ENCODE results near the gene ZDHHC14.
"Not testable (repeated sequence)": the region's sequence is repeated elsewhere in the genome, so short reads cannot be mapped to it uniquely, and the experiment has no call there.

Gene ZDHHC14

GRCh38 chr6:157464653-157465535 is 83.9 kb downstream of the ZDHHC14 start:
- DNase-seq (ENCODE audit: low read depth, low spot score) = no peak

- no peak for DNase-seq (ENCODE audit: low read depth, low spot score)
Measured at GRCh38 chr6:157466342-157466648, 85.3 kb downstream of the ZDHHC14 start.

GRCh38 chr6:157467339-157467738 is 86.3 kb downstream of the ZDHHC14 start:
- DNase-seq (ENCODE audit: low read depth, low spot score) = not testable (repeated sequence)

GRCh38 chr6:157468054-157468453 is 87.1 kb downstream of the ZDHHC14 start:
- DNase-seq (ENCODE audit: low read depth, low spot score) = no peak

DNA sequence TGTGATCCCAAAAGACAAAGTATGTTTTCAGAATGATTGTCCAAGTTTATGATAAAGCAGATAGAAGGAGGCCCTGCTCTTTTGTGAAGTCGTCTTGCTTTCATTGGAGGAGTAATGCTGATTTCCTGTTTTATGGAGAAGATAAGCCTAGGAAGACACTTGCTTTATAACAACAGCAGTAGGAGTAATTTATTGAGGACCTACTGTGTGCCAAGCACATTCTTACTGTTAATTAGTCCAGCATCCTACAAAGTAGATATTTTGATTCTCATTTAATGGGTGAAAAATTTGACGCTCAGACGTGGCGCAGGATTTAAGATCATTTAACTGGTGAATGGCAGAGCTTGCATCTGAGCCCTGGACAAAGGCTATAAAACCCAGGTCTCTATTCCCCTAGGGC is 87.6 kb downstream of the ZDHHC14 start:
- no peak for DNase-seq (ENCODE audit: low read depth, low spot score)

DNA sequence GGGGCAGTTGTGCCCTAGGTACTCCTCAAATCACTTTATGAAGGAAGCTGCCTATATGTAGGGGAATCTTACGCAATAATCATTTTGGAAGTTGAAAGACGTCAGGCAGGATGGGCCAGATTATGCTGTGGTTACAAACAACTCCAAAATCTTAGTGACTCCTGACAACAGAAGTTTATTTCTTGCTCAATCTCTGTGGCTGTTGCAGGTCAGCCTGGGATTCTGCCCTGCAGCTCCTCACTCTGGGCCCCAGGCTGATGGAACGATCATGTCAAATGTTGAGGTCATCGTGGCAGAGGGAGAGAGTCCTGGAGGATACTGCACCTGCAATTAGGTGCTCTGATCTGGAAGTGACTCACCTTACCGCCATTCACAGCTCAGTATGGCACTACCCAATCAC is 88.4 kb downstream of the ZDHHC14 start:
- no peak for DNase-seq (ENCODE audit: low read depth, low spot score)

- no peak for DNase-seq (ENCODE audit: low read depth, low spot score)
Measured at GRCh38 chr6:157471077-157471686, 90.2 kb downstream of the ZDHHC14 start.

GRCh38 chr6:157471895-157472686 is 91.1 kb downstream of the ZDHHC14 start:
- DNase-seq (ENCODE audit: low read depth, low spot score) = no peak

GRCh38 chr6:157476797-157477196 is 95.8 kb downstream of the ZDHHC14 start:
- no peak for DNase-seq (ENCODE audit: low read depth, low spot score)

- no peak for DNase-seq (ENCODE audit: low read depth, low spot score)
Measured at GRCh38 chr6:157478926-157479325, 97.9 kb downstream of the ZDHHC14 start.

- no peak for DNase-seq (ENCODE audit: low read depth, low spot score)
Measured at GRCh38 chr6:157479464-157480303, 98.7 kb downstream of the ZDHHC14 start.

GRCh38 chr6:157481189-157481864 is 100.3 kb downstream of the ZDHHC14 start:
- DNase-seq (ENCODE audit: low read depth, low spot score) = no peak

GRCh38 chr6:157481865-157482249 is 100.9 kb downstream of the ZDHHC14 start:
- DNase-seq (ENCODE audit: low read depth, low spot score) = no peak

- DNase-seq (ENCODE audit: low read depth, low spot score) = no peak
Measured at GRCh38 chr6:157483770-157484169, 102.8 kb downstream of the ZDHHC14 start.

DNA sequence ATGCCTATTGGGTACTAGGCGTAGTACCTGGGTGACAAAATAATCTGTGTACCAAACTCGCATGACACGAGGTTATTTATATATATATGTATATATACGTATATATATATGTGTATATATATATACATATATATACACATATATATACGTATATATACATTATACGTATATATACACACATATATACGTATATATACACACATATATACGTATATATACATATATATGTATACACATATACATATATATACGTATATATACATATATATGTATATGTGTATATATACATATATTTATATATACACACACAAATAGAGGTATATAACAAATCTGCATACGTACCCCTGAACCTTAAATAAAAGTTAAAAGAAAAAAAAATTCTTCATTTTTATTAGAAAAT is 103.2 kb downstream of the ZDHHC14 start:
- DNase-seq (ENCODE audit: low read depth, low spot score) = no peak

DNA sequence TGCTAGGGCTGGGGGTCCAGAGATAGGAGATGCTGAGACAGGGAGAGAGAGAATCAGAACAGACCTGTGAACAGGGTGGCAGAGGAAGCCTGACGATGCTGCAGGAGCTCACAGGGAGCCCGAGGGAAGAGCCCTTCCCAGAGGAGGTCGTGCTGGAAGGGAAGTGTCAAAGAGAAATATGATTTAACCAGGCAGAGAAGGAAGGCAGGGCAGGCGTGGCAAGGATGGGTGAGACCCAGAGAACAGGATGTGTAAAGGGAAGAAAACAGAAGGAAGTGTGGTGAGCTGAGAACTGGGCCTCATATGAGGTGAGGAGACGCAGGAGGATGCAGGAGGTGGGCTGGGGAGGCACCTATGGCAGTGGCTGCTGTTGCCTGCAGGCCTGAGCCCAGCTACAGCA is 105.6 kb downstream of the ZDHHC14 start:
- DNase-seq (ENCODE audit: low read depth, low spot score) = no peak

- no peak for DNase-seq (ENCODE audit: low read depth, low spot score)
Measured at GRCh38 chr6:157487110-157487773, 106.3 kb downstream of the ZDHHC14 start.

DNA sequence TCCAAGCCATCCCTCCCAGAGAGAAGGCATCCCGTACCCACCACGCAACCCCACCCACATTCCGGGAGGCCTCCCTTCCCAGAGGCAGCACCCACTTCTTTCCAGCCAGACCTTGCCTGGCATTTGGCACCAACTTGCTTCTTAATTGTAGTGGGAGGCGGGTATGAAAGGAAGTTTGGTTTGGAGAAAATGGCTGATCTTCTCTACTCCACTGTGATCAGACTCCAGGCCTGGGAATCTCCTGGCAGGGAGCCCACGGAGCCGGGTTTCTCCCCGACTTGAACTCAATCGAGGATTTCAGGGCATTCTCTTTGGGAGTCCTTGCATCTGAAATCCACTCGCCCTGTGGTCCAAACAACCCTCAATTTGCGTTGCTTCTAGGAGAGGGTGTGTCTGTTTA is 107.1 kb downstream of the ZDHHC14 start:
- no peak for DNase-seq (ENCODE audit: low read depth, low spot score)

- DNase-seq (ENCODE audit: low read depth, low spot score) = no peak
Measured at GRCh38 chr6:157488716-157489118, 107.7 kb downstream of the ZDHHC14 start.

- DNase-seq (ENCODE audit: low read depth, low spot score) = no peak
Measured at GRCh38 chr6:157490611-157491269, 109.8 kb downstream of the ZDHHC14 start.

Measured in activated naive CD8-positive, alpha-beta T cell treated with anti-CD3 and anti-CD28 coated beads, Interleukin-2, amount 50 U/mL, for 16 hours (primary cell).